CD14-positive monocyte (primary cell): ENCODE measurements around the gene COL24A1. TPM values are rescaled to one million over a fixed set of nuclear protein-coding genes. Genes with fewer than 3 reads are reported as not detected.

Experiments used
- DNase-seq, 3 donors: peaks; one replicate each; pipeline ENCODE4 v3.0.0-alpha.2; 2011 to 2022
- H2AFZ ChIP-seq: 2 replicates; pipeline ENCODE4 v1.6.0; 2012; ENCODE audit warnings: mild to moderate bottlenecking, low read depth, low read length, inconsistent platforms; ENCODE audit not compliant: insufficient read depth, poor library complexity, severe bottlenecking
- H3K27ac ChIP-seq, 2 donors: 1 replicate in 1 of 2; 2 replicates in 1 of 2; pipeline ENCODE4 v1.5.1; 2012 to 2013; ENCODE audit warnings: low read length in 2 of 2, control low read depth in 1 of 2, inconsistent platforms in 1 of 2, low read depth in 1 of 2, mild to moderate bottlenecking in 1 of 2
- H3K27me3 ChIP-seq, 2 donors: one replicate each; pipeline versions ENCODE4 v1.6.0 to v1.6.1; 2011 to 2013; ENCODE audit warnings: low read length in 2 of 2; ENCODE audit not compliant: control insufficient read depth in 2 of 2, insufficient read depth in 2 of 2
- H3K36me3 ChIP-seq, 2 donors: replicated peaks in 1 of 2; 1 replicate in 1 of 2; 2 replicates in 1 of 2; pipeline versions ENCODE4 v1.5.1 to v1.6.1; 2012 to 2013; ENCODE audit warnings: low read length in 2 of 2, control low read depth in 1 of 2, inconsistent platforms in 1 of 2, mild to moderate bottlenecking in 1 of 2; ENCODE audit not compliant: insufficient read depth in 2 of 2, control insufficient read depth in 1 of 2
- H3K4me1 ChIP-seq, 2 donors: 1 replicate in 1 of 2; 2 replicates in 1 of 2; pipeline versions ENCODE4 v1.5.1 to v1.6.1; 2012 to 2013; ENCODE audit warnings: low read length in 2 of 2, control low read depth in 1 of 2, inconsistent platforms in 1 of 2, mild to moderate bottlenecking in 1 of 2, moderate library complexity in 1 of 2; ENCODE audit not compliant: insufficient read depth in 2 of 2, control insufficient read depth in 1 of 2
- H3K4me2 ChIP-seq: replicated peaks from 2 replicates; pipeline ENCODE3; 2012; ENCODE audit warnings: low read length, moderate library complexity, mild to moderate bottlenecking; ENCODE audit not compliant: poor library complexity, severe bottlenecking; ENCODE audit errors: extremely low read depth
- H3K4me3 ChIP-seq, 3 experiments: fragments of 200-600 bp in 1 of 3; sonication (generic) in 1 of 3; replicated peaks in 1 of 3; 1 replicate in 2 of 3; 2 replicates in 1 of 3; pipeline ENCODE4 v1.5.1; 2011 to 2013; ENCODE audit warnings: low read length in 3 of 3, mild to moderate bottlenecking in 3 of 3, control low read depth in 2 of 3, low read depth in 2 of 3, inconsistent platforms in 1 of 3, moderate library complexity in 1 of 3
- H3K79me2 ChIP-seq: 2 replicates; pipeline ENCODE4 v1.6.0; 2012; ENCODE audit warnings: mild to moderate bottlenecking, control low read depth, inconsistent platforms, low read length, moderate library complexity; ENCODE audit not compliant: insufficient read depth
- H3K9ac ChIP-seq: 2 replicates; pipeline ENCODE4 v1.6.0; 2017; ENCODE audit warnings: low read length, mild to moderate bottlenecking; ENCODE audit not compliant: insufficient read depth, poor library complexity, severe bottlenecking
- H3K9me3 ChIP-seq, 2 donors: replicated peaks in 1 of 2; 1 replicate in 1 of 2; 2 replicates in 1 of 2; pipeline versions ENCODE4 v1.5.1 to v1.6.1; 2012 to 2013; ENCODE audit warnings: low read length in 2 of 2, control low read depth in 1 of 2; ENCODE audit not compliant: control insufficient read depth in 1 of 2, insufficient read depth in 1 of 2
- H4K20me1 ChIP-seq: 2 replicates; pipeline ENCODE4 v1.6.0; 2012; ENCODE audit warnings: mild to moderate bottlenecking, low read length, control low read depth, moderate library complexity; ENCODE audit not compliant: insufficient read depth
- H3K27ac Mint-ChIP-seq, 7 donors: one replicate each; pipeline ENCODE4 v1.8.0; 2020; ENCODE audit warnings: mild to moderate bottlenecking in 7 of 7, mixed read lengths in 7 of 7, moderate library complexity in 6 of 7, inconsistent platforms in 2 of 7
- H3K27me3 Mint-ChIP-seq, 3 donors: one replicate each; pipeline ENCODE4 v1.8.0; 2021 to 2022; ENCODE audit warnings: low read depth in 3 of 3, mild to moderate bottlenecking in 3 of 3, mixed read lengths in 3 of 3, moderate library complexity in 3 of 3, inconsistent platforms in 1 of 3
- H3K36me3 Mint-ChIP-seq, 2 donors: one replicate each; pipeline ENCODE4 v1.8.0; 2020; ENCODE audit warnings: mixed read lengths in 2 of 2, inconsistent platforms in 1 of 2, mild to moderate bottlenecking in 1 of 2
- H3K4me1 Mint-ChIP-seq: one replicate; pipeline ENCODE4 v1.8.0; 2020; ENCODE audit warnings: mild to moderate bottlenecking, mixed read lengths
- H3K4me3 Mint-ChIP-seq, 2 donors: one replicate each; pipeline ENCODE4 v1.8.0; 2020; ENCODE audit warnings: mild to moderate bottlenecking in 2 of 2, mixed read lengths in 2 of 2, moderate library complexity in 1 of 2
- H3K9me3 Mint-ChIP-seq, 7 donors: one replicate each; pipeline ENCODE4 v1.8.0; 2020 to 2022; ENCODE audit warnings: mixed read lengths in 7 of 7, mild to moderate bottlenecking in 6 of 7, moderate library complexity in 6 of 7, inconsistent platforms in 2 of 7
- CTCF ChIP-seq: fragments of 200-600 bp; IDR thresholded peaks from one replicate; pipeline ENCODE4 v1.8.0; 2022; ENCODE audit warnings: antibody characterized with exemption, mild to moderate bottlenecking
- WGBS: methylation state at CpG from one replicate; pipeline ENCODE4 v1.1.5; 2013; ENCODE audit warnings: missing lambda C conversion rate; ENCODE audit not compliant: insufficient coverage; 5-methylcytosine and 5-hydroxymethylcytosine counted together
- intact Hi-C, 2 donors: fragments of 100-400 bp; cut with micrococcal nuclease; formaldehyde crosslinking; loops; one replicate each; pipeline versions ENCODE4 v1.15.0 to v1.15.1; 2023
- polyA plus RNA-seq, 3 donors: library from polyadenylated mRNA; depleted of rRNA in 1 of 3; unstranded in 2 of 3; stranded (reverse) in 1 of 3; fragments of 300-500 nt in 2 of 3; fragments of >200 nt in 1 of 3; fragmentation: Illumina TruSeq in 2 of 3; gene quantifications; 1 replicate in 2 of 3; 2 replicates in 1 of 3; pipeline ENCODE4 v1.2.3, GENCODE V29; 2012 to 2021

The COL24A1 gene
- polyA plus RNA-seq, 3 donors = 0.05 to 0.13 TPM; not detected in 1

GRCh38 chr1:86159800-86160199 is 3.2 kb upstream of the COL24A1 start:
- no peak overlapping the region for H3K4me3 Mint-ChIP-seq
- peaks cover 8 to 15% (median 8%) of the 10 kb centered on the region in 3 donors for H3K27me3 Mint-ChIP-seq
- TF ChIP-seq CTCF = no peak
- no peaks in the 10 kb centered on the region for H3K79me2 ChIP-seq
- intact Hi-C loops = no loop called here
- no peak overlapping the region for H3K27ac ChIP-seq
- H3K36me3 ChIP-seq = no peaks in the 10 kb centered on the region
- no peak overlapping the region for H3K9ac ChIP-seq
- no peak overlapping the region for H2AFZ ChIP-seq
- no CpG with 5 or more reads among the region's 3 CpGs for WGBS
- H3K4me1 ChIP-seq = peaks cover 29 to 44% of the 10 kb centered on the region in 2 donors
- H3K9me3 Mint-ChIP-seq = peaks cover 0 to 5% (median under 1%) of the 10 kb centered on the region in 7 donors
- no peaks in the 10 kb centered on the region for H4K20me1 ChIP-seq
- H3K9me3 ChIP-seq = no peaks in the 10 kb centered on the region
- no peaks in the 10 kb centered on the region for H3K36me3 Mint-ChIP-seq
- no peak overlapping the region for H3K4me3 ChIP-seq
- no peak for DNase-seq
- H3K27me3 ChIP-seq = no peaks in the 10 kb centered on the region
- no peak overlapping the region for H3K4me2 ChIP-seq
- no peak overlapping the region for H3K27ac Mint-ChIP-seq
- H3K4me1 Mint-ChIP-seq = peaks cover 42% of the 10 kb centered on the region

GRCh38 chr1:86155807-86156565 is 586 bp downstream of the COL24A1 start:
- intact Hi-C loops = no loop called here
- DNase-seq = peak in 2 of 3 donors; percentile 11 to 26
- peak overlapping the region in 1 of 2 donors; percentile 2 for H3K27ac ChIP-seq

More at GRCh38 chr1:86155807-86156565, 586 bp downstream of the COL24A1 start:
- Histone ChIP-seq H3K79me2 (no peaks in the 10 kb centered on the region), H3K4me2 (peak overlapping the region; percentile 87), H3K9me3 (no peaks in the 10 kb centered on the region), H4K20me1 (no peaks in the 10 kb centered on the region), H2AFZ (peak overlapping the region; percentile 90), H3K4me3 (peak overlapping the region; percentile 45 to 79 (median 47)), H3K27me3 (no peaks in the 10 kb centered on the region), H3K4me1 (peaks cover 35 to 48% of the 10 kb centered on the region in 2 donors), H3K36me3 (no peaks in the 10 kb centered on the region), H3K9ac (peak overlapping the region; percentile 48)
- Mint-ChIP-seq H3K27ac (peak overlapping the region in 6 of 7 donors; percentile 30 to 90 (median 72)), H3K27me3 (peaks cover 11 to 15% (median 12%) of the 10 kb centered on the region in 3 donors), H3K36me3 (no peaks in the 10 kb centered on the region), H3K4me1 (peaks cover 49% of the 10 kb centered on the region), H3K4me3 (peak overlapping the region; percentile 84 to 94), H3K9me3 (no peaks in the 10 kb centered on the region)
- no peak for TF ChIP-seq CTCF
- WGBS = 0% methylated on average over 23 of the region's 40 CpGs
